IMR-90 (cell line): ENCODE results near the gene SCN4A. TPM values are rescaled to one million over a fixed set of nuclear protein-coding genes. Genes with fewer than 3 reads are reported as not detected.

ENCODE experiments used
- ATAC-seq: fragments of 200-7000 bp; cut with Tn5 transposase; 2 replicates; pipeline ENCODE4 v1.9.1; 2020; ENCODE audit warnings: low read depth, mild to moderate bottlenecking, moderate library complexity
- BruUV-seq: library from RNA; stranded (reverse); fragments of 400-500 nt; replicated peaks from 2 replicates; lab custom pipeline; 2021; lab: Mats Ljungman, UMichigan
- CTCF ChIA-PET: fragments of 300-600 bp; formaldehyde crosslinking; extraction: SDS; loops from one replicate; lab custom pipeline; 2021; ENCODE audit warnings: antibody characterized with exemption; lab: Yijun Ruan, JAX
- POLR2A ChIA-PET: fragments of 300-600 bp; sonication (Branson Sonifier 250); formaldehyde crosslinking; loops from one replicate; lab custom pipeline; 2022; ENCODE audit warnings: antibody characterized with exemption; ENCODE audit not compliant: unreplicated experiment; lab: Charles Lee
- DNase-seq: peaks from one replicate; pipeline ENCODE4 v3.0.0; 2013
- H2AFZ ChIP-seq: replicated peaks from 2 replicates; pipeline ENCODE3; 2013; ENCODE audit warnings: low read length, mild to moderate bottlenecking; ENCODE audit not compliant: poor library complexity
- H2AK5ac ChIP-seq: 2 replicates; pipeline ENCODE4 v1.6.1; 2013; ENCODE audit warnings: low read depth, low read length, inconsistent platforms
- H2AK9ac ChIP-seq: replicated peaks from 2 replicates; pipeline ENCODE3; 2013; ENCODE audit warnings: mild to moderate bottlenecking, low read depth, low read length, moderate library complexity; ENCODE audit not compliant: poor library complexity
- H2BK120ac ChIP-seq: 2 replicates; pipeline ENCODE4 v1.6.1; 2013; ENCODE audit warnings: low read depth, low read length, inconsistent platforms
- H2BK15ac ChIP-seq: 3 replicates; pipeline ENCODE4 v1.6.1; 2013; ENCODE audit warnings: low read depth, low read length, inconsistent platforms
- H2BK20ac ChIP-seq: 2 replicates; pipeline ENCODE4 v1.6.1; 2013; ENCODE audit warnings: low read depth, mild to moderate bottlenecking, inconsistent platforms, low read length, moderate library complexity
- H2BK5ac ChIP-seq: 2 replicates; pipeline ENCODE4 v1.6.1; 2013; ENCODE audit warnings: mild to moderate bottlenecking, low read depth, low read length, inconsistent platforms; ENCODE audit not compliant: poor library complexity, severe bottlenecking
- H3K14ac ChIP-seq: replicated peaks from 2 replicates; pipeline ENCODE4 v1.6.1; 2013; ENCODE audit warnings: low read depth, low read length, inconsistent platforms
- H3K18ac ChIP-seq: 2 replicates; pipeline ENCODE4 v1.6.1; 2013; ENCODE audit warnings: low read depth, low read length, control low read depth
- H3K23ac ChIP-seq: 2 replicates; pipeline ENCODE4 v1.6.1; 2013; ENCODE audit warnings: low read depth, low read length, inconsistent platforms
- H3K27ac ChIP-seq: 2 replicates; pipeline ENCODE4 v1.5.1; 2013; ENCODE audit warnings: mild to moderate bottlenecking, control low read depth, low read length; ENCODE audit not compliant: insufficient read depth
- H3K27me3 ChIP-seq: 2 replicates; pipeline ENCODE4 v1.6.1; 2013; ENCODE audit warnings: low read length; ENCODE audit not compliant: control insufficient read depth, insufficient read depth
- H3K36me3 ChIP-seq: 2 replicates; pipeline ENCODE4 v1.6.1; 2013; ENCODE audit warnings: low read length, mixed read lengths; ENCODE audit not compliant: control insufficient read depth, insufficient read depth
- H3K4ac ChIP-seq: 2 replicates; pipeline ENCODE4 v1.6.1; 2013; ENCODE audit warnings: low read depth, low read length, inconsistent platforms
- H3K4me1 ChIP-seq: 2 replicates; pipeline ENCODE4 v1.6.1; 2013; ENCODE audit warnings: low read length, mixed read lengths; ENCODE audit not compliant: control insufficient read depth, insufficient read depth
- H3K4me2 ChIP-seq: 2 replicates; pipeline ENCODE4 v1.6.1; 2013; ENCODE audit warnings: low read depth, mild to moderate bottlenecking, control low read depth, low read length, moderate library complexity
- H3K4me3 ChIP-seq: 2 replicates; pipeline ENCODE4 v1.5.1; 2013; ENCODE audit warnings: low read depth, mild to moderate bottlenecking, control low read depth, low read length, moderate library complexity; ENCODE audit not compliant: insufficient read depth
- H3K56ac ChIP-seq: 2 replicates; pipeline ENCODE4 v1.6.1; 2013; ENCODE audit warnings: low read length, inconsistent platforms; ENCODE audit not compliant: insufficient read depth; ENCODE audit errors: extremely low read depth
- H3K79me1 ChIP-seq, 2 experiments: 2 replicates each; pipeline ENCODE4 v1.6.1; 2013; ENCODE audit warnings: low read length in 2 of 2, inconsistent platforms in 1 of 2, low read depth in 1 of 2
- H3K9ac ChIP-seq: 2 replicates; pipeline ENCODE4 v1.6.1; 2013; ENCODE audit warnings: low read depth, low read length, control low read depth
- H3K9me1 ChIP-seq: 2 replicates; pipeline ENCODE4 v1.6.1; 2013; ENCODE audit warnings: low read length, inconsistent platforms; ENCODE audit not compliant: insufficient read depth
- H3K9me3 ChIP-seq: 2 replicates; pipeline ENCODE4 v1.6.1; 2013; ENCODE audit warnings: low read length; ENCODE audit not compliant: control insufficient read depth, insufficient read depth
- H4K20me1 ChIP-seq: 2 replicates; pipeline ENCODE4 v1.6.1; 2013; ENCODE audit warnings: low read length, inconsistent platforms; ENCODE audit not compliant: insufficient read depth
- H4K5ac ChIP-seq: 2 replicates; pipeline ENCODE4 v1.6.1; 2013; ENCODE audit warnings: mild to moderate bottlenecking, low read depth, low read length, control low read depth
- H4K8ac ChIP-seq, 2 experiments: 2 replicates each; pipeline ENCODE4 v1.6.1; 2013; ENCODE audit warnings: low read depth in 2 of 2, low read length in 2 of 2, control low read depth in 1 of 2, inconsistent platforms in 1 of 2
- H4K91ac ChIP-seq: 2 replicates; pipeline ENCODE4 v1.6.1; 2013; ENCODE audit warnings: low read depth, low read length, inconsistent platforms; ENCODE audit not compliant: insufficient read depth
- CHD1 ChIP-seq: IDR thresholded peaks from 2 replicates; pipeline ENCODE4 v1.6.1; 2012; ENCODE audit warnings: low read depth, low read length, improper control_type of control experiment
- FOS ChIP-seq: fragments of 150-350 bp; IDR thresholded peaks from 2 replicates; pipeline ENCODE4 v1.6.1; 2016; ENCODE audit warnings: low read depth, low read length
- MAFK ChIP-seq: IDR thresholded peaks from 2 replicates; pipeline ENCODE4 v1.6.1; 2012; ENCODE audit warnings: low read depth, low read length, improper control_type of control experiment
- MAZ ChIP-seq: IDR thresholded peaks from 2 replicates; pipeline ENCODE4 v1.6.1; 2012; ENCODE audit warnings: low read depth, mild to moderate bottlenecking, low read length, improper control_type of control experiment, moderate library complexity, borderline replicate concordance
- RAD21 ChIP-seq: IDR thresholded peaks from 2 replicates; pipeline ENCODE4 v1.6.1; 2012; ENCODE audit warnings: low read length, improper control_type of control experiment
- RCOR1 ChIP-seq: IDR thresholded peaks from 2 replicates; pipeline ENCODE4 v1.6.1; 2012; ENCODE audit warnings: mild to moderate bottlenecking, low read length, improper control_type of control experiment; ENCODE audit not compliant: insufficient replicate concordance
- WGBS, 2 experiments: methylation state at CpG; one replicate each; pipeline versions ENCODE4 v1.1.5 to v1.1.7; 2013; ENCODE audit warnings: missing lambda C conversion rate in 2 of 2; ENCODE audit not compliant: insufficient read length in 1 of 2; ENCODE audit errors: extremely low coverage in 2 of 2; 5-methylcytosine and 5-hydroxymethylcytosine counted together
- dilution Hi-C: fragments of 300-500 bp; cut with HindIII; formaldehyde crosslinking; loops from one replicate; pipeline ENCODE4 v1.14.3; 2018; ENCODE audit warnings: low sequenced_read_pairs; ENCODE audit not compliant: unreplicated experiment
- in situ Hi-C: fragments of 300-500 bp; cut with MboI; formaldehyde crosslinking; loops from 3 replicates; pipeline ENCODE4 v1.14.3; 2019; ENCODE audit warnings: low sequenced_read_pairs, inconsistent platforms, mixed read lengths
- intact Hi-C: fragments of 100-400 bp; cut with micrococcal nuclease; formaldehyde crosslinking; loops from 2 replicates; pipeline ENCODE4 v1.10.0; 2022
- polyA plus RNA-seq, 3 experiments: library from polyadenylated mRNA; depleted of rRNA; stranded (reverse); fragments of >200 nt; gene quantifications; 2 replicates each; pipeline ENCODE4 v1.2.3, GENCODE V29; 2012; ENCODE audit warnings: low replicate concordance in 1 of 3
- total RNA-seq: library from RNA; depleted of rRNA; stranded (reverse); fragments of >200 nt; gene quantifications from 2 replicates; pipeline ENCODE4 v1.2.3, GENCODE V29; 2012
- TF ChIP-seq, protein P1 (sequence below): fragments of 150-350 bp; IDR thresholded peaks from 2 replicates; pipeline ENCODE4 v1.6.1; 2016; ENCODE audit warnings: low read depth, mild to moderate bottlenecking, low read length, moderate library complexity, borderline replicate concordance

The SCN4A gene
- total and polyA plus RNA-seq, 2 of the 4 experiments (the other 2 are of a cell fraction) = not detected

DNA sequence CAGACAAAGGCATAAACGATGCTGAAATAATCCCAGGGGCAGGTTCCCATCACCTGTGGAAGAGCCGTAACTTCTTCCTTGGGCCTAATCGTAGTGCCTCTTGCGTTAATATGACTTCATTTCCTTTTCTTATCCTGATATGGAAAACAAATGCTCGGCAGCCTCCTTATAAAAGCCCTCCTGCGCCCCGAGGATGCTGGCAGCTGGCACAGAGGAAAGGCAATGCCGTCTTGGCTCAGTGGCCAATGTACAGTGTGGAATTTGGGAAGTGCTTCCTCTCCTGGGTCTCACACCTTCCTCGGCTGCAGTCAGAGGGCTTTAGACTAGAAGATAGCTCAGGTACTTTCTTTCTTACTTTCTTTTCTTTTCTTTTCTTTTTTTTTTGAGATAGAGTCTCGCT is 3.4 kb downstream of the SCN4A start:
- POLR2A ChIA-PET = no interaction called here
- intact Hi-C loops = no loop called here
- H3K23ac ChIP-seq = no peak overlapping the region
- in situ Hi-C loops = no loop called here
- no peak overlapping the region for H4K91ac ChIP-seq
- H2AK5ac ChIP-seq = no peak overlapping the region
- H4K8ac ChIP-seq = no peak overlapping the region
- no peak overlapping the region for H4K5ac ChIP-seq
- H3K56ac ChIP-seq = no peak overlapping the region
- H3K9me1 ChIP-seq = peaks cover 11% of the 10 kb centered on the region
- H3K36me3 ChIP-seq = no peaks in the 10 kb centered on the region
- CTCF ChIA-PET = no interaction called here
- DNase-seq (no peak), ATAC-seq (no peak)
- no peak overlapping the region for H3K9ac ChIP-seq
- dilution Hi-C loops = no loop called here
- no peak overlapping the region for H2BK120ac ChIP-seq
- H2BK20ac ChIP-seq = no peak overlapping the region
- H3K27ac ChIP-seq = no peak overlapping the region
- no peak overlapping the region for H3K4me3 ChIP-seq
- H2AFZ ChIP-seq = no peak overlapping the region
- H2BK15ac ChIP-seq = no peak overlapping the region
- no peak overlapping the region for H2BK5ac ChIP-seq
- TF ChIP-seq MAZ (no peak), RAD21 (no peak), CHD1 (no peak), MAFK (no peak), RCOR1 (no peak), FOS (no peak)
- TF ChIP-seq, protein P1, sequence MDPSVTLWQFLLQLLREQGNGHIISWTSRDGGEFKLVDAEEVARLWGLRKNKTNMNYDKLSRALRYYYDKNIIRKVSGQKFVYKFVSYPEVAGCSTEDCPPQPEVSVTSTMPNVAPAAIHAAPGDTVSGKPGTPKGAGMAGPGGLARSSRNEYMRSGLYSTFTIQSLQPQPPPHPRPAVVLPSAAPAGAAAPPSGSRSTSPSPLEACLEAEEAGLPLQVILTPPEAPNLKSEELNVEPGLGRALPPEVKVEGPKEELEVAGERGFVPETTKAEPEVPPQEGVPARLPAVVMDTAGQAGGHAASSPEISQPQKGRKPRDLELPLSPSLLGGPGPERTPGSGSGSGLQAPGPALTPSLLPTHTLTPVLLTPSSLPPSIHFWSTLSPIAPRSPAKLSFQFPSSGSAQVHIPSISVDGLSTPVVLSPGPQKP = no peak
- H3K27me3 ChIP-seq = peaks cover 20% of the 10 kb centered on the region
- H2AK9ac ChIP-seq = no peak overlapping the region
- no peak overlapping the region for H3K4me2 ChIP-seq
- no peaks in the 10 kb centered on the region for H3K9me3 ChIP-seq
- no peak overlapping the region for H3K18ac ChIP-seq
- H3K4ac ChIP-seq = no peak overlapping the region
- H3K14ac ChIP-seq = no peak overlapping the region
- H3K4me1 ChIP-seq = peaks cover 6% of the 10 kb centered on the region
- no peaks in the 10 kb centered on the region for H3K79me1 ChIP-seq
- 100% methylated on average over 1 of the region's 10 CpGs; no CpG with 5 or more reads in 1 of the 2 experiments for WGBS, 2 experiments
- peaks cover 1% of the 10 kb centered on the region; the same call in 1 of the 2 replicates for H4K20me1 ChIP-seq
- BruUV-seq = no TSS peak
